Measurements from ENCODE around the gene NRIP2. TPM values are rescaled to one million over a fixed set of nuclear protein-coding genes. Genes with fewer than 3 reads are reported as not detected.

The NRIP2 gene
- total RNA-seq, 1 donor from 2014 or later: not detected

DNA sequence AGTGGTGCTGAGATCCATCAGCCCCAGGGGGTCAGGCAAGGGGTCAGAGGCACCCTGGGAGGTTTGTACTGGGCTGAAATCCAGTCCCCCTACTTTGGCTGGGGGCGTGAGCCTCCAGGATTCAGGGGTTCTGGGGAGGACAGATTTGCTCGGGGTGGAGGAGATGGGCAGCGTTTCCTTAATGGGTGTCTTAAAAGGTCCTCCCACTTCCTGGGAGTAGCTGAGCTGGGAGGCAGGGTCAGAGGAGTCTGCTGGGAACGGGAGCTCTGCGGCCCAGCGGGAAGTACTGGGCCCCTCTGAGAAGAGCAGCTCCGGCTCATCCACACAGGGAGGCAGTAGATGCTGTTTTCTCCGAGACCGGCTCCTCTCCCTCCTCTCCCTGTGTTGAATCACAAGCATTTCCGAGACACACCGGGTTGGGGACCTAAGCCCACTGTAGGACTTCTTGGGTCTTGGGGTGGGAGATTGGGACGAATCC lies 24.1 kb upstream of the NRIP2 start:
- Mint-ChIP-seq H3K27ac (ENCODE audit: unreplicated experiment) (no peak overlapping the region), H3K36me3 (ENCODE audit: low read depth) (peaks cover 10% of the 10 kb centered on the region), H3K27me3 (ENCODE audit: low read depth) (no peaks in the 10 kb centered on the region), H3K4me3 (no peak overlapping the region), H3K9me3 (no peaks in the 10 kb centered on the region), H3K4me1 (peaks cover 8% of the 10 kb centered on the region)
- DNase-seq (ENCODE audit: low read depth, low spot score): no peak
- no peak for TF ChIP-seq CTCF (conservative IDR thresholded peaks at IDR 0.05)

DNA sequence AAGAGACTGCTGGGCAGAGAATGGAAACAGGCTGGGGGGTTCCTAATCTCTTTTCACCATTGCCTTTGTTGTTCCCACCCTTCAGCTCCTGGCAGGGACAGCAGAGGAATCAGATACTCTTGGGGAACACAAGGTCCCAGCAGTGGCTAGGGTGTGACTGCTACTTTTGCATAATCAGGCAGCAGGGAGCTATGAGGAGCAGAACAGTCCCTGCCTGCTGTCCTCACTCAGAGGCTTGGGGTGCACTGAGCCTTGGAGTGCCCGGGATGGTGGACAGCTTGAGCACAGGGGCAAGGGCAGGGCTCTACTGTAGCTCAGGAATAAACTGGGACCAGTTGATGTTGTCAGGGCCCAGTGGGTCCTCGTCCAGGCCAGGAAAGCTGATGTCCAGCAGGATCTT lies 23.5 kb upstream of the NRIP2 start:
- peaks cover 9% of the 10 kb centered on the region for H3K36me3 Mint-ChIP-seq (ENCODE audit: low read depth)
- H3K9me3 Mint-ChIP-seq: no peaks in the 10 kb centered on the region
- DNase-seq (ENCODE audit: low read depth, low spot score): no peak
- TF ChIP-seq CTCF (conservative IDR thresholded peaks at IDR 0.05): no peak
- H3K27me3 Mint-ChIP-seq (ENCODE audit: low read depth): no peaks in the 10 kb centered on the region
- H3K4me1 Mint-ChIP-seq: peaks cover 12% of the 10 kb centered on the region
- no peak overlapping the region for H3K27ac Mint-ChIP-seq (ENCODE audit: unreplicated experiment)
- no peak overlapping the region for H3K4me3 Mint-ChIP-seq

GRCh38 chr12:2857576-2857975 lies 22.7 kb upstream of the NRIP2 start:
- Mint-ChIP-seq H3K27ac (ENCODE audit: unreplicated experiment) (peak overlapping the region; percentile 95), H3K36me3 (ENCODE audit: low read depth) (peaks cover 4% of the 10 kb centered on the region), H3K4me1 (peaks cover 12% of the 10 kb centered on the region), H3K27me3 (ENCODE audit: low read depth) (no peaks in the 10 kb centered on the region), H3K4me3 (no peak overlapping the region), H3K9me3 (no peaks in the 10 kb centered on the region)
- no peak for DNase-seq (ENCODE audit: low read depth, low spot score)
- TF ChIP-seq CTCF (conservative IDR thresholded peaks at IDR 0.05): no peak

DNA sequence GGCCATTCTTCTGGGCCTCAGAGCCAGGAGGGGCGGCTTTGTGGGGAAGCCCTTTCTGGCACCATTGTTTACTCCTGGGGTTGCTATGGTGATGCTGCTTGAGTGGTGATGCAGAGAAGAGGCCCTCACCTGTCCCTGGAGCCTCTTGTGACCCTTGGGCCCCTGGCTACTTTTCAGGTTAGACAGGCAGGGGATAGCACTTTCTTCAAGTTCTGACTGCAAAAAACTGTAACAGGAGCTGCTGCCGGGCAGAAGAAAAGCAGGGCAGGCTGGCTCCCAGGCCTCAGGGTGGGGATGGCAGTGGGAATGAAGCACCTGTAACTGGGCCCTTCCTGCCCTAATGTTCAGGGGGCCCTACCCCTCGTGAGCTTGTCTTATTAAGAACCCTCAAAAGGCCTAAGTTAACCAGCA lies 22.2 kb upstream of the NRIP2 start, which contains the start of gene TEX52:
TEX52 (minus strand) TSS at position 19 of the 411 bp plus-strand sequence; CDS start at position 6, 13 bp downstream.
- Mint-ChIP-seq H3K27ac (ENCODE audit: unreplicated experiment) (peak within 1 kb of the TSS; percentile 95), H3K27me3 (ENCODE audit: low read depth) (no peaks in the 10 kb centered on the region), H3K4me3 (no peak within 1 kb of the TSS), H3K4me1 (peaks cover 12% of the 10 kb centered on the region), H3K36me3 (ENCODE audit: low read depth) (peaks cover 4% of the 10 kb centered on the region), H3K9me3 (no peaks in the 10 kb centered on the region)
- TF ChIP-seq CTCF (conservative IDR thresholded peaks at IDR 0.05): no peak
- DNase-seq (ENCODE audit: low read depth, low spot score): no peak

- H3K27me3 Mint-ChIP-seq (ENCODE audit: low read depth): no peaks in the 10 kb centered on the region
- TF ChIP-seq CTCF (conservative IDR thresholded peaks at IDR 0.05): no peak
- no peaks in the 10 kb centered on the region for H3K9me3 Mint-ChIP-seq
- H3K36me3 Mint-ChIP-seq (ENCODE audit: low read depth): no peaks in the 10 kb centered on the region
- H3K4me3 Mint-ChIP-seq: no peak overlapping the region
- DNase-seq (ENCODE audit: low read depth, low spot score): no peak
- H3K4me1 Mint-ChIP-seq: peaks cover 12% of the 10 kb centered on the region
- no peak overlapping the region for H3K27ac Mint-ChIP-seq (ENCODE audit: unreplicated experiment)
Observed at GRCh38 chr12:2856051-2856450, 21.2 kb upstream of the NRIP2 start.

Measured in neural crest cell (in vitro differentiated cells).